GM12874 (cell line): Measurements from ENCODE around the gene AFG1L.

Experiments
- TF ChIP-seq, protein P1 (sequence below): IDR thresholded peaks from 2 replicates; pipeline ENCODE4 v1.5.1; 2011; ENCODE audit warnings: low read depth, mild to moderate bottlenecking, control low read depth, low read length, moderate library complexity; ENCODE audit not compliant: insufficient read depth

AFG1L gene

DNA sequence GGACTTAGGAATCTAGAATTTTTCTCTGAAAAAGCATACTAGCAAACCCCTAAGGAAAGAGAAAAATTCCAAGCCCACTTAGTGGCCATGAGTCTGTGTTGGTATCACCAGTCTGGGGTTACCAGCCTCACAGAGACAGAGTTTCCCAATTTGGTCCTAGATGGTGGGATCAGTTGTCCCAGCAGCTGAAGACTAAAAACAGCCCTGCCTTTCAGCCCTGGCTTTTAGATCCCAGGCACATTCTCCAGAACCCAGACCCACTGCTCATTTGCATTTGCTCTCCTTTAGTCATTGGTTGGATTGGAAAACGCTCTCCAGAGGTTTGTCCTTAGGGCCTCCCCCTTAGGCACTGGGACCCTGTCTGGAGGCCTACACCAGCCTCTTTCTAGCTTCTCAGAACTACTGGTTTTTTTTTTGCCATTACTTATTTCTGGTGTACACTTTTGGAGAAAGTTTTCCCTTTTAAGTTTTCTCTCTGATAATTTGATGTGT is 226.8 kb downstream of the AFG1L start:
- TF ChIP-seq, protein P1, sequence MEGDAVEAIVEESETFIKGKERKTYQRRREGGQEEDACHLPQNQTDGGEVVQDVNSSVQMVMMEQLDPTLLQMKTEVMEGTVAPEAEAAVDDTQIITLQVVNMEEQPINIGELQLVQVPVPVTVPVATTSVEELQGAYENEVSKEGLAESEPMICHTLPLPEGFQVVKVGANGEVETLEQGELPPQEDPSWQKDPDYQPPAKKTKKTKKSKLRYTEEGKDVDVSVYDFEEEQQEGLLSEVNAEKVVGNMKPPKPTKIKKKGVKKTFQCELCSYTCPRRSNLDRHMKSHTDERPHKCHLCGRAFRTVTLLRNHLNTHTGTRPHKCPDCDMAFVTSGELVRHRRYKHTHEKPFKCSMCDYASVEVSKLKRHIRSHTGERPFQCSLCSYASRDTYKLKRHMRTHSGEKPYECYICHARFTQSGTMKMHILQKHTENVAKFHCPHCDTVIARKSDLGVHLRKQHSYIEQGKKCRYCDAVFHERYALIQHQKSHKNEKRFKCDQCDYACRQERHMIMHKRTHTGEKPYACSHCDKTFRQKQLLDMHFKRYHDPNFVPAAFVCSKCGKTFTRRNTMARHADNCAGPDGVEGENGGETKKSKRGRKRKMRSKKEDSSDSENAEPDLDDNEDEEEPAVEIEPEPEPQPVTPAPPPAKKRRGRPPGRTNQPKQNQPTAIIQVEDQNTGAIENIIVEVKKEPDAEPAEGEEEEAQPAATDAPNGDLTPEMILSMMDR = no peak

DNA sequence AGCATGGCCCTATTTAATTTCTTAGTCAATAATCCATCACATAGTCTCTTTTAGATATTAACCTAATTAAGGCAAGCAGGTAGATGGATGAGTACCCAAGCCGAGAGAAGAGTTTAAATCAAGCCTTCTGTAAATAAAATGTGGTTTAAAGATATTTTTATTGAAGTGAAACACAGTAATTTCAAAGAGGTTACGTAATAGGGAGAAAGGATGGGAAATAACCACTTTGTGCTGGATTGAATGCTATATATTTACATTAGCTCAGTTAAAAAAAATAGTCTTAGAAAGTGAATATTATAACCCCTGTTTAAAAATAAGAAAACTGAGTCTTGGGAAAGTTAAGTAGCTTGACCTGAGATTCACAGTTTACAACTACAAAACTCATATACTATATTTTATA is 228.8 kb downstream of the AFG1L start:
- TF ChIP-seq, protein P1 = no peak

GRCh38 chr6:108524528-108525248 is 229.8 kb downstream of the AFG1L start:
- TF ChIP-seq, protein P1 = no peak

GRCh38 chr6:108526739-108527174 is 231.9 kb downstream of the AFG1L start:
- TF ChIP-seq, protein P1 = peak; percentile 67

DNA sequence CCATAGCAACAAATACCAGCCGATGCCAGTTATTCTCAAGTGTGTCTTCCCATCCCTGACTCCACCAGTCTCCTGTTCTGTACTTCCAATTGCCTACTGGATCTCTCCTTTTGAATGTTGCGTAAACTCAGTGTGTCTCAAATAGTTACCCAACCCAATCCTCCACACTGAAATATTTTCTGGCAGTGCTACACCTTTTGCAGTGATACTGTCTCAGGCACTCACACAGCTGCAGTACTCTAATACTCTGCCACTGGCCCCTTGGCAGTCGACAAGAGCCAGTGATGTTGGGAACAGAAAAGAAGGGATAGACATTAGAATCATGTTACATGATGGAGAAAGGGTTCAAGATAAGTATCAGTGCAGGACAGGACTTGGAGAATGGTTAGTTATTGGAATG is 234.0 kb downstream of the AFG1L start:
- TF ChIP-seq, protein P1 = no peak

DNA sequence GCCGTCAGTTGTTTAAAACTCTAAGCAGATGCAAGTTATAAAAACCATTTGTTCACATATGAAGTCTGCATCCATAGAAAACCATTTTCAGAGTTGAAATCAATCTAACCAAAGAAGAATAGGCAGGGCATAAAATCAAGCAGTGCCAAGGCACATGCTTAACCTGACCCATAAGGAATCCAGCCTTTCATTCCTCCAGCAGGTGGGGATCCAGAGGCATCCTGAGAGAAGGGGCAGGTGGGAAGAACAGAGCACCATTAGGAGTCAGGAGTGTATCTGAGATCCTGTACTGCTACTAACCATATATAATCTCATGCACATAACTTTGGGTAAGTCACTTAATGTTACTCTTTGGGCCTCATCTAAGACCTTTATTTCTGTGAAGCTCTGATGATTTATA is 236.5 kb downstream of the AFG1L start:
- TF ChIP-seq, protein P1 = no peak

DNA sequence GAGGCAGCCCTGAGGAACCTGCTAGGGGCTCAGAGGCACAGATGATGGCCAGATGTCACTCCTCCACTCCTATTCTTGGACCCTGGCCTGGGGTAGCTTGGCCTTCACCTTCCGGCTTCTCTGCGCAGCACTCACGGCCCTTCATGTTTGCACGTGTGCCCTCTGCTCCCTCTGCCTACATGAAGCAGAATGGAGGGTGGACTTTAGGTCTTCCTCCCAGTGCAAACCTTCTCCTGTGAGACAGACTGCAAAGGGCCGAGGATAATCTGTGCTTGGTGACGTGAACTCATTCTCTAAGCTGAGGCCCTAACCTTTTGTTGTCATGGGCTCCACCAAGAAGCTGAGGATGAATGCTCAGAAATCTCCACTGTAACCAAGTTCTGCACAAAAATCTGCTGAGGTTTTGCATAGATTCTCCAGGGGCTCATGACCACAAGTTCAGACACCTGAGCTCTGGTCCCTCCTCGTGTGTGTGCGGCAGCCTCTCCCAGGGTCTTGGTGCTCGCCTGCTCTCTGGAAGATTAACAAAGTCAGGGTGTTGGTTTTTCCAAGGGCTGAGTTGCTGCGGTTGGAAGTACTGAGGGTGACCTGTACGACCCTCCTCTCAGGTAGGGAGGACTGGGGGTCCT is 240.4 kb downstream of the AFG1L start:
- TF ChIP-seq, protein P1 = no peak
